Measurements from ENCODE around the gene ZNF593OS.
A peak's percentile ranks its signal among the peaks of the same experiment; 100 is the strongest.

Gene ZNF593OS

GRCh38 chr1:26162220-26162709 is 9.4 kb downstream of the ZNF593OS start:
- in situ Hi-C loops (cut with MboI; ENCODE audit: low sequenced_read_pairs, unreplicated experiment): no loop called here
- TF ChIP-seq CTCF (IDR thresholded peaks at IDR 0.05; ENCODE audit: borderline replicate concordance, control extremely low read depth, extremely low read depth, insufficient read depth, missing control alignments): no peak
- no peak for DNase-seq (ENCODE audit: low spot score)

DNA sequence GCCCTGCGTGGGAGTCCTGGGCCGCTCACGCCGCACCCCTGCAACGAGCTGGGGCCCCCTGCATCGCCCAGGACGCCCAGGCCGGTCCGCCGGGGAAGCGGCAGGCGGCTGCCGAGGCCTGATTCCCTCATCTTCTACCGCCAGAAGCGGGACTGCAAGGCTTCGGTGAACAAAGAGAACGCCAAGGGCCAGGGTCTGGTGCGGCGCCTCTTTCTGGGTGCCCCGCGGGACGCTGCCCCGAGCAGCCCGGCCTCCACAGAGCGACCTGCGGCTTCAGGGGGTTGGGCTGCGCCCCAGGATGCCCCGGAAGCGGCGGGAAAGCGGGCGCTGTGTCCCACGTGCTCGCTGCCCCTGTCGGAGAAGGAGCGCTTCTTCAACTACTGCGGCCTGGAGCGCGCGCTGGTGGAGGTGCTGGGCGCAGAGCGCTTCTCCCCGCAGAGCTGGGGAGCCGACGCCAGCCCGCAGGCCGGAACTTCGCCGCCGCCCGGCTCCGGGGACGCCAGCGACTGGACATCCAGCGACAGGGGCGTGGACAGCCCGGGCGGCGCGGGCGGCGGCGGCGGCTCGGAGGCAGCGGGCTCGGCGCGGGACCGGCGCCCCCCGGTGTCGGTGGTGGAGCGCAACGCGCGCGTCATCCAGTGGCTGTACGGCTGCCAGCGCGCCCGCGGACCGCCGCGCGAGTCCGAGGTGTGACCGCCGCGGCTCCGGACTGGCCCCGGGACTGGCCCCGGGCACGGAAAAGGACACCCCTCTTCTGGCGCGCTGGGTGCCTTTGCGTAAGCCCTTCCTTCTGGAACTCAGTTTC is 10.0 kb downstream of the ZNF593OS start:
- in situ Hi-C loops (cut with MboI; ENCODE audit: low sequenced_read_pairs, unreplicated experiment): no loop called here
- DNase-seq (ENCODE audit: low spot score): peak; percentile 71
- peak; percentile 1 for TF ChIP-seq CTCF (IDR thresholded peaks at IDR 0.05; ENCODE audit: borderline replicate concordance, control extremely low read depth, extremely low read depth, insufficient read depth, missing control alignments)

GRCh38 chr1:26160527-26161414 is 10.9 kb downstream of the ZNF593OS start:
- in situ Hi-C loops (cut with MboI; ENCODE audit: low sequenced_read_pairs, unreplicated experiment): no loop called here
- DNase-seq (ENCODE audit: low spot score): no peak
- TF ChIP-seq CTCF (IDR thresholded peaks at IDR 0.05; ENCODE audit: borderline replicate concordance, control extremely low read depth, extremely low read depth, insufficient read depth, missing control alignments): no peak

DNA sequence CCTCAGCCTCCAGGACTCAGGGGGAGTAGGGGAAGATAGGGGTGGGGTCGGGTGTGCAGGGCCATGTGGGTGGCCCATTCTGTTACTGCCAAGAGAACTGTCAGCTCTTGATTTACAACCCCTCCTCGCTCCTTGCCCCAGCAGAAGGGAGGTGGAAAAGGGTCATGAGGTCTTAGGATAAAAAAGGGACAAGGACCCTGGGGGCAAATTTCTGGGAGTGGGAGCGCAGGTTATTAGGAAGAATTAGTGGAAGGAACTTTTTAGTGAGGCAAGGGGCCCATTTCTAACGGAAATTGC is 11.9 kb downstream of the ZNF593OS start:
- in situ Hi-C loops (cut with MboI; ENCODE audit: low sequenced_read_pairs, unreplicated experiment): no loop called here

DNA sequence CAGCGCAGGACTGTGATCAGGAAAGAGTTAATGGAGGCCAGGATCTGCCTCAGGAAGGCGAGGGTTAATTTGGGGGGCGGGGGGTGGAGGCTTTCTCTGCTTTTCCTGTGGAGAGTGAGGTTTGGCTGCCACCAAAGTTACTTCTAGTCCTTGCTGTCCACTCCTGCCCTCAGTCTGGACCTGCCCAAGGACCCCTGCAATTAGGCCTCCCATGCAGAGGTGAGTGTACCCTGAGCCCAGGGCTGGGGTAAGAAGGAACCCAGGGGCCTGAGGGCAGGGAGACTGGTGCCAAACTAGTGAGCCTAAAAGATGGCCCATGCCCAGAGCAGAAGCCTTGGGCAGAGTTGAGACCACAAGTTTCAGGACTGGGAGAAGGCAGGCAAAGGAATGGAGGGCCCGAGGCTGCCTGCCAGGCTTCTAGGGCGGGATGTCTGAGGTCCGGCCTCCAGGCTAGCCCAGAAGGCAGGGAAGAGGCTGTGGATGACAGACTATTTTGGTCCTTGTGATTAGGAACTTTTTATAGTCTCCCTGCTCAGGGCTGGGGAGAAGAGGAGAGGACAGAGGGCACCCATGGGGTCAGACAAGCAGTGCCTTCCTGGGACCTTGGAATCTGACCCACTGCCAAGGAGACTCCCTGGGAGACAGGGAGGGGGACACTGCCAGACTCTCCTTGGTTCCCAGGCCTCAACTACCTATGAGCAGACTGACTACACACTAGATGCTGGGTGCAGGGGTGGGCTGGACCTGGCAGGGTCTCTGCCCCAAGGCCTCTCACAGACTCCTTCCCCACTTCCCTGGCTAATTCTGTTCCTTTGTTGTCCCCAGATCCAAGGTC is 12.5 kb downstream of the ZNF593OS start, which contains the start of gene FAM110D:
TSS of gene FAM110D (plus strand) at position 172 of the 835 bp plus-strand sequence. CDS start 2,213 bp downstream, outside the sequence.
- no peak for TF ChIP-seq CTCF (IDR thresholded peaks at IDR 0.05; ENCODE audit: borderline replicate concordance, control extremely low read depth, extremely low read depth, insufficient read depth, missing control alignments)
- no peak for DNase-seq (ENCODE audit: low spot score)
- in situ Hi-C loops (cut with MboI; ENCODE audit: low sequenced_read_pairs, unreplicated experiment): no loop called here

More for the DNA sequence above, 11.9 kb downstream of the ZNF593OS start:
- no peak for TF ChIP-seq CTCF (IDR thresholded peaks at IDR 0.05; ENCODE audit: borderline replicate concordance, control extremely low read depth, extremely low read depth, insufficient read depth, missing control alignments)
- DNase-seq (ENCODE audit: low spot score): no peak

All from GM13976 (cell line).